ENCODE results near the gene SLC6A5.
"Not testable (repeated sequence)": the region's sequence is repeated elsewhere in the genome, so short reads cannot be mapped to it uniquely, and the experiment has no call there.

SLC6A5 gene

GRCh38 chr11:20599221-20600019, at the start of gene SLC6A5:
Gene SLC6A5, plus strand, starts transcription at chr11:20599608. Its CDS starts 65 bp downstream, at chr11:20599673.
- DNase-seq: no peak

GRCh38 chr11:20551096-20551495, 48.3 kb upstream of the SLC6A5 start:
- DNase-seq: no peak

DNA sequence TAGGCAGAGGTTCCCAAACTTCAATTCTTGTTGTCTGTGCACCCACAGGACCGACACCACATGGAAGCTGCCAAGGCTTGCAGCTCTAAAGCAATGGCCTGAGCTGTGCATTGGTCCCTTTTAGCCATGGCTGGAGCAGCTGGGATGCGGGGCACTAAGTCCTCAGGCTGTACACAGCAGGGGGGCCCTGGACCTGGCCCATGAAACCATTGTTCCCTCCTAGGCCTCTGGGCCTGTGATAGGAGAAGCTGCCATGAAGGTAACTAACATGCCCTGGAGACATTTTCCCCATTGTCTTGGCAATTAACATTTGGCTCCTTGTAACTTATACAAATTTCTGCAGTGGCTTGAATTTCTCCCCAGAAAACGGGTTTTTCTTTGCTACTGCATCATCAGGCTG, 43.6 kb upstream of the SLC6A5 start:
- DNase-seq: no peak

DNA sequence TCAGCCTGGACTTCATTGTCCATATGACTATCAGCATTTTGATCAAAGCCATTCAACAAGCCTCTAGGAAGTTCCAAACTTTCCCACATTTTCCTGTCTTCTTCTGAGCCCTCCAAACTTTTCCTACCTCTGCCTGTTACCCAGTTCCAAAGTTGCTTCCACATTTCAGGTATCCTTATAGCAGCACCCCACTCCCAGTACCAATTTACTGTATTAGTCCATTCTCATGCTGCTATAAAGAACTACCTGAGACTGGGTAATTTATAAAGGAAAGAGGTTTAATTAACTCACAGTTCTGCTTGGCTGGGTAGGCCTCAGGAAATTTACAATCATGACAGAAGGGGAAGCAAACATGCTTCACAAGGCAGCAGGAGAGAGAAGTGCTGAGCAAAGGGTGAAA, 43.0 kb upstream of the SLC6A5 start:
- not testable (repeated sequence) for DNase-seq

- DNase-seq: no peak
Measured at GRCh38 chr11:20558741-20559140, 40.7 kb upstream of the SLC6A5 start.

DNA sequence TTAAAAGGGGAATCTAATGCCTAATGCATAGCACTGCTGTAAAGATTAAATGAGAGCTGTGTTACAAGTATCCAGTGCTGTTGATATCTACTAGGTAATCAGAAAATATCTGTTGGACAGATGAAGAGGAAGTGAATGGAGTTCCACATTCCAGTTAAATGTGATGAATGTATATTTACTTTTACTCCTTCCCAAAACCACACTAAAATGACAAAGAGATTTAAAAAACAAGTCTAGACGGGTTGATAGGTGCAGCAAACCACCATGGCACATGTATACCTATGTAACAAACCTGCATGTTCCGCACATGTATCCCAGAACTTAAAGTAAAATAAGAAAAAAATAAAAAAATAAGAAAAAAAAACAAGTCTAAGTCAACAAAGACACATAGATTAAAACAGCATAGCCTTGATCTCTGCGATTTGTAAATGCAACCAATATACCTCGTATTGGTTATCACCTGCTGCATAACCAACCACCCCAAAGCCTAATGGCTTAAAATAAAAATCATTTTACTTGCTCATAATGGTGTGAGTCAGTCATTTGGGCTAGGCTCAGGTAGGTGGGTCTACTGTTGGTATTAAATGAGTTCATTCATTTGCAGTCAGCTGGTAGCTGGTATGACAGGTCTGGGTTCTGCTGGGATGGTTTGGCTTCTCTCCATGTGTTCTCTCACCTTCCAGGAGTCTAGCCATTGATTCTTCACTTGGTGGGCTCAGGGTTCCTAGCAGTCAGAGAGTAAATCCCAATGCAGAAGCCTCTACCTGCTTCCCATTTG, 39.7 kb upstream of the SLC6A5 start:
- no peak for DNase-seq

DNA sequence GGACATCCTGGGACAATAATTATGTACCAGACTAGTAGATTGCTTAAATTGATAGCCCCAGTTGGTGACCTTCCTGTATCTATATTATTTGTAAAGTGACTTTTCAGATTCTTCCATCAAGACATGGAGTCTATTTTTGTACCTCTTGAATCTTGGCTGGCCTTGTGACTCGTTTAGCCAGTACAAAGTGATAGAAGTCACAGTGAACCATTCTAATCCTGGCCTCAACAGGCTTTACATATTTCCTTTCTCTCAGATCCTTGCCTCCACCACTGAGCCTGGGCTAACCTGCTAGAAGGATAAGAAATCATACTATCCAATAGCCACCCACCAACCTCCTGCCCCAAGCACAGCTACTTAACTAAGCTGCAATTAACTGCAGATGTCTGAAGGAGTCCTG, 37.5 kb upstream of the SLC6A5 start:
- no peak for DNase-seq

DNA sequence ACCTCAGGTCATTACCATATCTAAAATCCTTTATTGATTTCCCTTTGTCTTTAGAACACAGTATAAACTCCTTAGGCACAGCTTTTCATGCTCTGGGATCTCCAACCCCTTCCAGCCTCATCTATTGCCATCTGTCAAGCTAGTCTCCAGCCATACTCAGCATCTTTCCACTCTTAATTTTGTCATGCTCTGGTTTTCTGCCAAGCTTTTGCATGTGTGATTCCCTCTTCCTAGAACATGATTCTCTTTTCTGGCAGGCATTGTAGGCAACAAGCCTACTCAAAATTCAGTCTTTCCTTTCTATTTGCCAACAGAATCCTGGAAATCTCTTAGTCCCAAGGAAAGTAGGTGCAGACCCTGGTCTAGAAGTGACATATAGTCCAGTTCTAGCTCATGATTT, 35.5 kb upstream of the SLC6A5 start:
- no peak for DNase-seq

- no peak for DNase-seq
Measured at GRCh38 chr11:20564846-20565635, 34.4 kb upstream of the SLC6A5 start.

DNA sequence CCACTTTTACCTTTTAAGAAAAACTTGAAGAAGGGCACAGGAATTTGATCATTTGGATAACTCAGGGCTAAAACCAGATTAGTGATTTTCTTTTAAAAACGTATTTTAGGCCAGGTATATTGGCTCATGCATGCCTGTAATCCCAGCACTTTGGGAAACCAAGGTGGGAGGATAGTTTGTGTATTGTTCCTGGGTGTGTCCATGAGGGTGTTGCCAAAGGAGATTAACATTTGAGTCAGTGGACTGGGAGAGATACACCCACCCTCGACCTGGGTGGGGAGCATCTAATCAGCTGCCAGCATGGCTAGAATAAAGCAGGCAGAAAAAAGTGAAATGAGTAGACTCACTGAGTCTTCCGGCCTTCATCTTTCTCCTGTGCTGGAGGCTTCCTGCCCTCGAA, 33.3 kb upstream of the SLC6A5 start:
- not testable (repeated sequence) for DNase-seq

- DNase-seq: no peak
Measured at GRCh38 chr11:20566591-20567434, 32.6 kb upstream of the SLC6A5 start.

DNA sequence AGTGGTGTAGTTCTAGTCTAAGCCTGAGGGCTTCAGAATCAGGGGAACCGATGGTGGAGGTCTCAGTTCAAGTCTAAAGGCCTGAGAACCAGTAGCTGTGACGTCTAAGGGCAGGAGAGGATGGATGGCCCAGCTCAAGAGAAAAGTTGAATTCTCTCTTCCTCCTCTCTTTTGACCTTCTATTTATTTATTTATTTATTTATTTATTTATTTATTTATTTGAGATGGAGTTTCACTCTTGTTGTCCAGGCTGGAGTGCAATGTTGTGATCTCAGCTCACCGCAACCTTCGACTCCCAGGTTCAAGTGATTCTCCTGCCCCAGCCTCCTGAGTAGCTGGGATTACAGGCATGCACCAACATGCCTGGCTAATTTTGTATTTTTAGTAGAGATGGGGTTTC, 19.7 kb upstream of the SLC6A5 start:
- not testable (repeated sequence) for DNase-seq

DNA sequence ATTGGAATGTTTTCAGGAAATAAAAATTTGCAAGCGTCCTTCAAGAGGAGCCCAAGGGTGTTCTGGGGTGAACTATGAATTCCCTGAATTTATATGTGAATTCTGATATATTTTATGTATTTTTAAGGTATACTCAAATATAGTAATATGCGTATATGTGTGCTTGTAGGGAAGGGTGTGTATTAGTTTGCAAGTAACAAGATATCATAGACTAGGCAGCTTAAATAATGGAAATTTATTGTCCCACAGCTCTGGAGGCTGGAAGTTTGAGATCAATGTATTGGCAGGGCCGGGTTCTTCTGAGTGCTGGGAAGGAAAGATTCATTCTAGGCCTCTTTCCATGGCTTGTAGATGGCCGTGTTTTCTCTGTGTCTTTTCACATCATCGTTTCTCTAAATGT, 16.2 kb upstream of the SLC6A5 start:
- no peak for DNase-seq

- DNase-seq: no peak
Measured at GRCh38 chr11:20584093-20584774, 15.2 kb upstream of the SLC6A5 start.

GRCh38 chr11:20589796-20590195, 9.6 kb upstream of the SLC6A5 start:
- no peak for DNase-seq

DNA sequence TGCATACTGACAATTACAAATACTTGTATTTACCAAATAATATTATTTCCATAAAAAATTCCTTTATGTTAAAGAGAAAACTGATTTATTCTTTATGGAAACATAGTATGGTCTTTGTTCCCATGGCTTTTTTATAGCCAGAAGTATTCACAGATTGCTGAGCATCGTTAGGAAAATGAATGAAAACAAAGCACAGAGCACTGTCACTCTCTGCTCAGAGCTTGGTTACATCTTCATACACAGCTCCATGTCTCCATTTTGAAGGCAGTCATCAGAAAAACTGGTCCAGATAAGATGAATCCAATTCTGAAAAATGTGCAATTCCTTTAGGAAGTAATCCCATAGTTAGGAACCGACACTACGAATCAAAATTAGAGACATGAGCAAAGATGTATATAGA, 9.0 kb upstream of the SLC6A5 start:
- no peak for DNase-seq

DNA sequence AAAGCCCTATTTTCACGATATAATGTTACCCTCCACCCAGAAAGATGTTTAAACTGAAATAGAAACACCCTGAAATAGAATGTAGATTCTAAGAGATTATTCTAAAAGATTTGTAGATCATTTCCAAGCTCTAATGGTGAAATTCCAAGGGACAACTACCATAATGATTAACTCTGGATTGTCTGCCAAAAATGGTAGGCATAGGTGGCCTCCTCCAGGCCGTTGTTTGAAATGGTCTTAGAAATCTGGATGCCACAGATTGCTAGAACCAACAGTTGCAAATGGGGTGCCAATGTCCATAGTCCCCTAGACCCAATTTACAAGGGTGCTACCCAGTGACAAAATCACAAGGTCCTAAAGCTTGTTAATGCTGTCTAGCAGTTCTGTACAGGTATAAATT, 6.7 kb upstream of the SLC6A5 start:
- no peak for DNase-seq

- no peak for DNase-seq
Measured at GRCh38 chr11:20594274-20595061, 4.9 kb upstream of the SLC6A5 start.

DNA sequence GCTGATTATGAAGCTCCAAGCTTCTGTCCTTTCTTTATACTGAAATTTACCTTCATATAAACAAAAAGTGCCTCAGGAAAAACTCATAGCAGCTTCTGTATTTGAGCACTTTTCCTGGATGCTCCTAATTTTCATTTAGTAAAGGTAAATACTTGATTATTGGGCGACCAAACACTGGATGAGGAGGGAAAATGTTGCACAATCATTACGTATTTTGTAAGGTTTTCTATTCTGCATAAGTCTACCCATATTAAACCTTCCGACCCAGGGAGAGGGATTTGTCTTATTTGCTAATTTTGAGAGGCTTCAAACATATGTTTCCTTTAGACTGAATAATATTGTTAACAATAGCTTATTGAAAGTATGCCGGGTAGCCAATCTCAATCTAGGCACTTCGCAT, 4.3 kb upstream of the SLC6A5 start:
- no peak for DNase-seq

DNA sequence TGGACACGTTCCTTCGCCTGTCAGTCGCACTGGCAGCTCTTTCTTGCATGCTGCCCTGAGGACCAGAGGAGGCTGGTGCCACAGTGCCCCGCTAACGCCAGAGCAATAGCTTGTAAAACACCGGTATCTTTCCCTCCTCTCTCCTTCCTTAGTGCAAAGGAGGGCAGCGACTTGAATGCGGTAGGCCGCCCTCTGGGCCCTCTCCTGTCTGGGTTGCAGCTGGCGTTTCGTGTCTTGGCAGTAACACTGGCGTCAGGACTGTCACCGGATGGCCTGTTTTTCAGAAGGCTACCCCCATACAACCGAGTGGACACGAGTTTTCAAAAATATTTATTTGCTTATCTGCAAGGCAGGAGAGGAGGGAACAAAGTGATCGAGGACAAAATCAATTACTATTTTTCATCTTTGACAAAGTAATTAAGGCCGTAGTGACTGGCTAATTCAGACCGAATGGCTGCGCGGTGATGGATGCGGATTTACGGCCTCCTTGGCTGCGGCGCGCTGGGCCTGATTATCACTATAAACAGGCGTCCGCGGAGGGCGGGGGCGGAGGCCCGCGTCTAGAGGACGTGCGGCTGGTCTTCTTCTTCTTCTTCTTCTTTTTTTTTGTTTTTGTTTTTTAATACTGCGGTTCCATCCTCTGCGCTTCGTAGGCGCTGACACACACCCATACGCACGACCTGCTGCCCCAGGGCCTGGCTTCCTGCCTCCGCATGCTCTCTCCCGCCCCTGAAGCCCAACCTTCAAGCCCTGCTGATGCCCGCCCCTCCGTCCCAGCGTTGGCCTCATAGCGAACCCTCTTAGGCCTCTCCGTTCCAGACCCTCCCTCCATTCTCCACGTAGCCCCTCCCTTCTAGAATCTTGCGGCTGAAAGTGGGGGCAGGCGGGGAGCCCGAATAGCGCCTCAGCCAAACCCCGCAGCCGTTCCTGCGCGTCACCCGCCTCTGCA, 2.9 kb upstream of the SLC6A5 start:
- DNase-seq: no peak
